B cell (primary cell): ENCODE data around the gene PRDM5.

Experiments used
- CTCF ChIP-seq: fragments of 200-600 bp; IDR thresholded peaks from one replicate; pipeline ENCODE4 v1.8.0; 2022; ENCODE audit warnings: antibody characterized with exemption, mild to moderate bottlenecking
- EZH2 ChIP-seq: IDR thresholded peaks from 2 replicates; pipeline ENCODE4 v1.6.1; 2012; ENCODE audit warnings: borderline replicate concordance, low read depth, mild to moderate bottlenecking, moderate library complexity, low read length; ENCODE audit not compliant: insufficient read depth, poor library complexity, severe bottlenecking

GRCh38 chr4:120870279-120870673 is 52.2 kb downstream of the PRDM5 start:
- TF ChIP-seq CTCF (no peak), EZH2 (no peak)
